NCI-H1092 (cell line): ENCODE measurements around the gene VTCN1.
"Not testable (repeated sequence)": the region's sequence is repeated elsewhere in the genome, so short reads cannot be mapped to it uniquely, and the experiment has no call there.

Experiments
- DNase-seq: peaks from one replicate; lab custom pipeline; 2025; lab: John Stamatoyannopoulos, UW

The VTCN1 gene, protein sequence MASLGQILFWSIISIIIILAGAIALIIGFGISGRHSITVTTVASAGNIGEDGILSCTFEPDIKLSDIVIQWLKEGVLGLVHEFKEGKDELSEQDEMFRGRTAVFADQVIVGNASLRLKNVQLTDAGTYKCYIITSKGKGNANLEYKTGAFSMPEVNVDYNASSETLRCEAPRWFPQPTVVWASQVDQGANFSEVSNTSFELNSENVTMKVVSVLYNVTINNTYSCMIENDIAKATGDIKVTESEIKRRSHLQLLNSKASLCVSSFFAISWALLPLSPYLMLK

DNA sequence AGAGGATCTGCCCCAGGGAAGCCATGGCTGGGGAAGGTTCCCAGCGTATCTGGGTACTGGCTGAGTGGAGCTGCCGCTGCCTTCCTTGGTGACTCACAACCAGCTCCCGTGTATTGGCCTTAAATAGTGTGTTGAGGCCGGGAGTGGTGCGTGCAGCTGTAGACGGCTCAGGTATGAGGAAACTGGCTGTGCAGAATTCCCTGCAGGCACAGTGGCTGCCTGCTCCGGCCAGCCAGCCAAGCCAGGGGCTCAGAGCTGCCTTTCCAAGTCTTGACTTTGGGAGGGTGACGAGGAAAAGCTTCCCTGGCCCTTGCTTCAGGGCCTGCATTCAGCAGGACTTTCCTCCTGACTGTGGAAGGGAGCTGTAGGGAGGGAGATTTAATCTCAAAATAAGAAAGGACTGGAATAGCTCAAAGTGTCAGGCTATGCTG lies at the start of gene VTCN1:
TSS of gene VTCN1 (minus strand) at position 97 of the 431 bp plus-strand sequence. CDS start at position 25, 72 bp downstream.
- no peak for DNase-seq

DNA sequence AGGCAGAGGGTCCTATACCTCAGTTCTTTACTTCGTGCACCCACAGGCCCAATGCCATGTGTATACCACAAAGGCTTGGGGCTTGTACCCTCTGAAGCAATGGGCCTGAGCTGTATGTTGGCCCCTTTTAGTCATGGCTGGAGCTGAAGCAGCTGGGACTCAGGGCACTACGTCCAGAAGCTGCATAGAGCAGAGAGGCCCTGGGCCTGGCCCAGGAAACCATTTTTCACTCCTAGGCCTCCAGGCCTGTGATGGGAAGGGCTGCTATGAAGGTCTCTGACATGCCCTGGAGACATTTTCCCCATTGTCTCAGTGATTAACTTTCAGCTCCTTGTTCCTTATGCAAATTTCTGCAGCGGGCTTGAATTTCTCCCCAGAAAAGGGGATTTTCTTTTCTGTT lies 48.1 kb upstream of the VTCN1 start:
- no peak for DNase-seq

DNA sequence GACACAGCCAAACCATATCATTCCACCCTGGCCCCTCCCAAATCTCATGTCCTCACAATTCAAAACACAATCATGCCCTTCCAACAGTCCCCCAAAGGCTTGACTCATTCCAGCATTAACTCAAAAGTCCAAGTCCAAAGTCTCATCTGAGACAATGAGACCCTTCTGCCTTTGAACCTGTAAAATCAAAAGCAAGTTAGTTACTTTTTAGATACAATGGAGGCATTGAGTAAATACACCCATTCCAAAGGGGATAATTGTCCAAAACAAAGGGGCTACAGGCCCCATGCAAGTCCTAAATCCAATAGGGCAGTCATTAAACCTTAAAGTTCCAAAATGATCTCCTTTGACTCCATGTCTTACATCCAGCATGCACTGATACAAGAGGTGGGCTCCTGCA lies 47.3 kb upstream of the VTCN1 start:
- DNase-seq = not testable (repeated sequence)

DNA sequence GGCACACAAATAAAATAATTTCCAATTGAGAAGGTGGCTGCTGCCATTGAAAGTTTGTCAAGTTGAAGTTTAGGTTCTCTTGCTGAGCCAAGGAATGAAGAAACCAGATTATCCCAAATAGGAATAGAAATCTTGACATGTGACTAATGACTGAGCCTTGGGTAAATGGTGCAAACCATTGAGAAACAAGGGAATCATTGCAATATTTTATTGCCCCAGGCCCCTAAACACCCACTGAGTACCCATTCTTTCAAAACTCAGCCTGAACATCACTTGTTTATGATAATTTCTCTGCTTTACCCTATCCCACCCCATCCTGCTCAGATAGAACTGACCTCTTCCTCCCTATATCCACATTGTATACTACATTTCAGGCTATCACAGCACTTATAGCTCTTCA lies 46.6 kb upstream of the VTCN1 start:
- no peak for DNase-seq

DNA sequence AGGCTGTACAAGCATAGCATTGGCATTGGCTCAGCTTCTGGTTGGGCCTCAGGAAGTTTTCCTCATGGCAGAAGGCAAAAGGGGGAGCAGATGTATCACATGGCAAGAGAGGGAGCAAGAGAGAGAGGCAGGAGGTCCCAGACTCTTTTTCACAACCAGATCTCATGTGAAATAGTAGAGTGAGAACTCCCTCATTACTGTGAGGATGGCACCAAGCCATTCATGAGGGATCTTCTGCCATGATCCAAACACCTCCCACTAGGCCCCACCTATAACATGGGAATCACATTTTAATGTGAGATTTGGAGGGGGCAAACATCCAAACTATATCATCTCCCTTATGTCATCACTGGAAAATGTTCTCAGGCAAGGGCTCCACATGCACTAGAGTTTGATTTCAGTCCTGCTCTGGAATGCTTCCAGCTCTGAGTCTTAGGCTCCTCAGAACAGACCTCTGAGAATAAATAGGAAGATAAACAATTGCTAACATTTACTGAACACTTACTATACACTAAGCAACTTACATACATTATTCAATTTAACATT lies 39.4 kb upstream of the VTCN1 start:
- DNase-seq = no peak

DNA sequence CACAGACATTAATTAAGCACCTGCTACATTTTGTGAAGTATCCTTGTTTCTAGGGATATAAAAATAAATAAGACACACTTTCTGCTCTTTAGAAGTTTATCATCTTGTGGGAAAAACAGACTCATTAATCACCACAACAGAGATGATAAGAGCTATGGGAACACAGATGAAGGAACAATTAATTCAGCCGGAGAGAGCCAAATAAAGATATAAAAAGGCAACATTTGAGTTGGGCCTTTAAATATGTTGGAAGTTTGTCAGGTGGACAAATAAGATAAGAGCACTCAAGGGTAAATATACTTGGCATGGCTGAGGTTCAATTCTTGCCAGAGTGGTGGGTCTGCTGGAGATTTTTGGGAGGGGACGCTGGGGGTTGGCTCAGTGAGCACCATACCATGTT lies 34.2 kb upstream of the VTCN1 start:
- DNase-seq = no peak

DNA sequence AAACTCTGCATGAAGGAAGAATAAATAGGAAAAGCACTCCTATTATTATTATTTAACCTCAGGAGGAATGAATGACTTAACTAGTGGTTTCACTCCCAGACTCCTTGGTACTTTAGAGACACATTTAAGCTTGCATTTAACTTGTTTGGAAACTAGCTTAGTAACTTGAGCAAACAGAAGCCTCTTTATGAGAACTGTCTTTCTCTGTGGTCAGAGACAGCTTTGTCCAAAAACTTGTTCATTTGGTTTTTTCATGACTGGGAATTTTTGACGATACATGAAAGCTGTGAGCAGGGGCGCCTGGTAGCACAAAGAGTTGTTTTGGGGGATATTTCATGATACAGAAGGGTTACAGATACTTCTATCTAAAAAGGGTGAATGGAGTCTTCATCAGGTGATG lies 33.6 kb upstream of the VTCN1 start:
- no peak for DNase-seq

DNA sequence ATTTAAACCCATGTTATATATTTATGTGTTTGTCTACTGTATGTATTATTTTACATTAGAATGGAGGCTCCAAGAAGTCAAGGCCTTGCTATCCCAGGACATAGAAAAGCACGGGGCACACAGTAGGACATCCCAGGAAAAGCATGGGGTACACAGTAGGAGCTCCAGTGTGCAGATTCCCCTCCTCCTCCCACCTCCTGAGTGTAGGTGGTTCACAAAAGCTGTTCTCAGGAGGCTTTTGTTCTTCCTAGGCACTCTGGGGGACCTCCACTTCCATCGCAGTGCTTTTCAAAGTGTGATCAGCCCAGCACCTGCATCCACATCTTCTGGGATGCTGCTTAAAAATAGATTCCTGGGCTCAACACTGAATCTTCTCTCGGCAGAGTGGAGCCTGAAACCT lies 30.8 kb upstream of the VTCN1 start:
- no peak for DNase-seq

DNA sequence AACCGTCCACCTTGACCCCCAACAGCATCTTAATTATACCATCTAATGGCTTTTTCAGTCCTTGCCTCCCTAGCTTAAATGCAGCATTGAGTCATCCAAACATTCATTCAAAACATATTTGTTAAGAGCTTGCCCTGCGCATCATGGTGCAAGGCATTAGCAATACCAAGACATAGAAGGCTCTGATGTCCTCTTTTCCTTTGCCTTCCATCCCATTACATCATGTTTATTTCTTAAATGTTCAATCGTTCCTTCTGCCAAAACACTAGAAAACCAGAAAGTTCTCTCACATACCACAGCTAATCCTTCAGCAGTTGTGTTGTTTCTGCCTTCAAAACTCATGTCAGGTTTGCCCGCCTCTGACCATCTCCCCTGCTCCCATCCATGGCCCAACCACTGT lies 29.8 kb upstream of the VTCN1 start:
- DNase-seq = no peak

DNA sequence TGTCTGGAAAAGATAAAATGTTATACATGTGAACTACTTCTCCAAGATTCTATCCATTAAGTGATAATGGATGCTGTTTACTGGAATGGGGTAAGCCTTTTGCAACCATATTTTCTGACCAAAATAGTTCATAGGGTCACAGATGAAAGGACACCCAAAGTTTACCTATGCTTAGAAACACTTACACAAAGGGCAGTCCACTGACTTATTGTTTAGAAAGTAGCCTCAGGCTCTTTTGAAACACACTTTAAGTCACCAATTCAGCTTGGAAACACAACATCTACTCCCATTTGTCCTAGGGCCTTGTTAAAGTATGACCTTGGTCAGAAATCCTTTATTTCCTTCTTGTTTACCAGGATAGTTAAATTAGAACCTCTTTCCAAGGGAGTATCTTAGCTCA lies 28.7 kb upstream of the VTCN1 start:
- DNase-seq = no peak

DNA sequence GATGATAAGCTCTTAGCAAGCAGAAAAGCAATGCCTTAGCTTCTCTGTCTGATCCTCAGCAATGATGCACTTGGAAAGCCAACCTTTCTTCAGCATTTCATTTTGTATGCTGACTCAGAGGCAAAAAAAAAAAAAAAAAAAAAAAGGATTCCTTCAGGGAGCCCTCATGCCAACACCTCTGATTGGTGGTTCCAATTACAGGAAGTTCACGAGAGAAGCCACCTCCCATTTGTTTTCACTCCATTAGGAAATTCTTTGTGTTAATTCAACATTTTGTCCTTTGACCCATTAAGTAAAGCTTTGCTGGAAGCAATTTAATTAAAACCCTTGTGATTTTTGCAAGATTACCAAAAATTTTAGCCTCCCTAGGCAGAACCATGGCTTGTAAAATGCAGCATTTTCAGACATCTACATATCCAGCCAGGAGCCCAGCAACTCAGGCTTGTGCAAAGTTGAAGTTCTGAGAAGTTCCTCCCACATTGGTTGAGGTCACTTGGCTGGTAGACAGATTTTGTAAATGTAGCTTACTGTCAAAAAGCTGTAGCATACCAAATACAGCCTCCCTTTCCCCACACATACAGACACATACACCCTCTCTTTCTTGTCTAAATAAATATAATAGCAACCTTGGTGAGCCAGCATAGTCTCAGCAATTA lies 27.1 kb upstream of the VTCN1 start:
- no peak for DNase-seq

DNA sequence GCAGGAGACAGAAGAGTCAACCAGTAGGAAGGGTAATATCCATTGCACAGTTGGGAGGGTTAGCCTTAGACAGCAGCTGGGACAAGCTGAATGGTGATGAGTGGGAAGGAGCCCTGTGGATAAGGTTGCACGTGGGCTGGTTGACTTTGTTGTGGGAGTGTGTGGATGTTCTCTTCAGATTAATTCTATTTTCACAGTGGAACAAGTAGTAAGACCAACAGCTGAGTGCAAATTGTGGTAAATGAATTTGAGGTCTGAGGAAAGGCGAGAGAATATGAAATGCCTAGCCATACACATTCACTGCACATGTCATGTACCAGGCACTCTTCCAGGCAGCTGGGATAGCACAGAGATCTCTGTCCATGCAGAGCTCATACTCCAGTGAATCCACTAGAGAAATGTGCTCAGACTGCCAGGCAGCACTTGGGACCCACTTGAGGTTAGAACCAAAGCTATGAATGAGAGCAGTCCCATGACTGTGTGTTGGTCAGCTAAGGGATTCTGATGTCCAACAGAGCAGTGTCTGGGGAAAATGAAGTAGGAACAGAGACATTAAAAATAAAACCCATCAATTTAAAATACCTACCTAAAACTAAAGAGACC lies 25.2 kb upstream of the VTCN1 start:
- DNase-seq = no peak

DNA sequence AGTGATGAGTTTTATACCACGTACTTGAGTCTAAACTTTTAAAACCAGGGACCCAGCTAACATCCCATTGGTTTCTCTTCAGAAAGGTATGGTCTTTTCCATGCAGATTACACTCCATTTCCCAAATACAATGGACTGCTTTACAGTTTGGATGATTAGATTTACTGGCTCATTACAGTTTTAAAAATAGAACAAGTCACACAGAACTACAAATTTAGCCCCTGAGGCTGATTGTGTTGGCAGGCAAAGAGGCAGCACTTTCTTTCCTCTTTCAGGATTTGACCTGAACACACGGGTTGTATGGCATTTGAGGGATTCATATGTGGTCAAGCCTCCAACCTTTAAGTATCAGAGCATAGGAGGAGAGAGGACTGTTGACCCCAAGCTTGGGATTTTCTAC lies 21.8 kb upstream of the VTCN1 start:
- no peak for DNase-seq

DNA sequence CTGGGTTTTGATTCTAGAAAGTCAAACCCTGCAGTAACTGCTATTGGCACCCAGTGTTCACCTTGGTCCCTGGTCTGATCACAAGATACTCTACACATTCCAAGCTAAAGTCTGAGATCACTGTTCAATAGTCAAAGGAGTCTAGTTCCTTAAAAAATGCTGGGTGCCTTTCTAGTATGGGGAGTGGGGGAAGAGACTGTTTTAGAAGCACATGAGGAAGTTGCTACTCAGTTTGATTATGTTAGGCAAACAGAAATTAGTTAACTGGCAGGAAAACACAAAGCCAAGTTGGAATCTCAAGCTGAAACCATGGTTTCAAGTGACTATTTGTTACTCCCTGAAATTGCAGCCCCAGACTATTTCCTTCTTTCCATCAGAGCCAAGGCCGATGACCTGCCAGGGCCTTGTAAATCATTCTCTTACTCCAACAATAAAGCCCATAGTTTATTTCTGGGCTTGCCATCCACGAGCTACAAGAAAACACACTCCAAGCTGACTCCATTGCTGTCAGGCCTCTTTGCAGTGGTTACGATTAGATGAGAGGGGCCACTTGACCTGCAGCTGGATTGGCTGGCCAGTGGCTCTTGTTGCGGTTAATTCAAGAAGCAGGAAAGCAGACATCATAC lies 21.1 kb upstream of the VTCN1 start:
- no peak for DNase-seq

DNA sequence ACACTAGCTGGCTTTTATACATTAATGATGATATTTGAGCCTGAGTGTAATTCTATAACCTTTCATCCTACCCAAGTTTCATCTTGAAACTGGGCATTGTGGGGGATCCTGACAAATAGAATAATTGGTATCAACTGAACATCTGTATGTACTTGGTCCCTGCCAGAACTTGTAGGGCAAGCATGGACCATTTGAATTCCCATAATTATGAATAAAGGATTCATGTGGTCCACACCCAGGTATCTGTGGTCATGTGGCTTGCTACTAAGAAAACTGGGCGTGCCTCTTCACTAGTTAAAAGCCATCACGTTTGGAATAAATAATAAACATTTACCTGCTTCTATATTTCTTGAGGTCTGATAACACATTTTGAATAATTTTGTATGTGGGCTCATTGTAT lies 20.6 kb upstream of the VTCN1 start:
- no peak for DNase-seq

DNA sequence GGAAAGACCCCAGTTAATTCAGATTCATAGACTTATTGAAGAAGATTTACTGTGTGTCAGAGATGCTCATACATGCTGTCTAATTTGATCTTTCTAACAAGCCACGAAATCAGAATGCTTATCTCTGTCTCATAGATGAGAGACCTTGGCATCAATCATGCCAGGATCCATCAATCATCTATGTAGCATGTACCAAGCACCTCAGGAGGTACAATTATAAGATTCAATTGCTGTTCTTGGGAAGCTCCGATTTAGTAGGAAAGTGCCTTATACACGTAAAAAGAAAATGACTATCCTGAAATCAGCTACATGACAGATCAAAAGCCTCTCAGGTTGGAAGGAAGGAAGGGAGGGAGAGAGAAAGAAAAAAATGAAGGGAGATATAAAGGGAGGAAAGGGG lies 18.5 kb upstream of the VTCN1 start:
- no peak for DNase-seq

DNA sequence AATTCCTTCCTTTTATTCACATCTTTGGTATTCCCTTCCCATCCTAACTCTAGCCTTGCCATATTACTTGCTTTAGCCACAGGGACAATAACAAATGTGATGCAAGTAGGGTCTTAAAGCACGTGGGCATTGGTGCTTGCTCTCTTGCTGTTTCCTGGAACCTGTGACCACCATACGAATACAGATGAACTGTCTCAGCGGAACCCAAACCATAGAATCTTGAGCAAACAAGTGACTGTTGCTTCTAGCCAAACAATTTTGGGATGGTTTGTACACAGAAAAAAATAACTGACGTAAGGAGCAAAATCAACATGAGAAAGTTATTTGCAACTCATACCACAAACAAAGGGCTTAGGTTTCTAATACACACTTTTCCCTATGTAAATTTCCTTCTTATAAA lies 15.2 kb upstream of the VTCN1 start:
- no peak for DNase-seq

DNA sequence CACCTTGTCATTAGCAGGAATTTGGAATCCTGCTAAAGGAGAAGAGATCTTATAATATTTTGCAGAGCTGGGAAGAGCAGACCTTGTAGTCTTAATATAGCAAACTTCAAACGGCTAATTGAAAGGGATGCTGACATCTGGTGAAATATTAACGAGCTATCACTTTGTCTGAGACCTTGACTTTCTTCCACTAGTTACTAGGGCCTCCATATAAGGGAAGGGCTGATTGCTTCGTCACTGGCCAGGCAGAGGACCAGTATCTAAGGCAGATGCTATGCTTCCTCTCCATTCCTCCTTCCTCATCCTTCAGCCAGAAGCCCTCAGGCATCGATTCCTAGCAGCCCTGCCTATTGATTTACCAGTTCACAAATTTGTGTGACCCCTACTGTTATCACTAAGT lies 6.0 kb upstream of the VTCN1 start:
- no peak for DNase-seq

DNA sequence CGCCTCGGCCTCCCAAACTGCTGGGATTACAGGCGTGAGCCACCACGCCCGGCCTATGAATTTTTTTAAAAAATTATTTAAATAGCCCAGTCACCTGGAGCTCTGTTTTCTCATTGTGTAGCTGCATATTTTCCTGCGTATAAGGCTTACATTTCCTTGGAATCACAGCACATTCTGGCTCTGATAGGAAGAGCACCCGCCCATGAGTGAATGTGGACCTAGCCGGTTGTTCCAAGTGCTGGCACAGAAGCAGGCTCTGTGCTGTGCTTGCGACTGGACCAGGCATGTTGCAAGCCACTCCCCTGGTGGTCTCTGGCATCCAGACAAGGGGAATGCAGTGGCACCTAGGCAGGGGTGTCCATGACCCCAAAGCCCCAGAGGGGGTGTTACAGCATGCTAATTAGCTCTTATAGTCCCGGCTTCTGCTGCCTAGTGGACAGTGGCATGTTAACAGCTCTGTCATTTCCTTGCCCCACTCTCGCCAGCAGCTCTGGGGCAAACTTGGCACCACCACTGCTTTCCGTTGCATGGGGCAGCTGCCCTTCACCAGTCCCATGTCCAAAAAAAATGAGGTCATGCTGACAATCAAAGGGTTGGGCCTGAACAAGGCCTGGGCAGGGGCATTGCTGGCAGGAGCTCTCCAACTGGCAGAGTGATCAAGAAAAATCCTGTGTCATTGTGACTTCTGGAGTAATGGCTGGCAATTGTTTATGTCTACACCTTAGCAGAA lies 5.2 kb upstream of the VTCN1 start:
- no peak for DNase-seq

DNA sequence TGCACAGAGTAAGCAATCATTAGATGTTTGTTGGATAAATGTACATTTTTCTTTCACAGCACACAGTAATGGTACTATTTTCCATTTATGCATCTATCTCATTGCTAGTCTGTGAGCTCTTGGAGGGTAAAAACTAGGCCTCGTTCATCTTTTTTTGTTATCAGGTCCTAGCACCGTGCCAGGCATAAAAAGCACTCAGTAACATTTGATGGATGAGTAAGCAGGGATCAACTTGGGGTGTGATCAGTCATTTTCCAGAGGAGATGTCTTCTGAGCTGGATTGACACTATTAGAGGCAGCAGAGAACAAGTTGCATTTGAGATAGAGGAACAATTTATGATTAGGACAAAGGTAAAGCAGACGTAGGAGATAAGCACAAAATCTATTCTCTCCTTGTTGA lies 4.3 kb upstream of the VTCN1 start:
- no peak for DNase-seq

DNA sequence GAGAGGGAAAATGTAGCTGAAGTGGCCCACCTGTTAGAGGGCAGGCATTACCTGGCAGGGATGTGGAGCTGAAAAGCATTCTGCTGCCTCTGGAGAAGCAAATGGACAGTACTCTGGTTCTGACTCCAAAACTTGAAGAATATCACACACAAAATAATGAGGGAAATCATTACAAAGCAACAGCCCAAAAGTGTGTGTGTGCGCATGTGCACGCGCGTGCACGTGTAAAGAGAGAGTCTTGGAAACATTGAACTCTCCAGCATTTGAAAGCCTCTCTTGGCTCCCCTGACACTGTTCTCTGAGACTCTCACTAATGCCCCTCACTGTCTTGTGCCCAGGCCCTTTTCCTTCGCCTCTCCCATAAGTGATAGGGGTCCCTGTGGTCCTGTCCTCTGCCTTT lies 2.3 kb upstream of the VTCN1 start:
- DNase-seq = no peak

DNA sequence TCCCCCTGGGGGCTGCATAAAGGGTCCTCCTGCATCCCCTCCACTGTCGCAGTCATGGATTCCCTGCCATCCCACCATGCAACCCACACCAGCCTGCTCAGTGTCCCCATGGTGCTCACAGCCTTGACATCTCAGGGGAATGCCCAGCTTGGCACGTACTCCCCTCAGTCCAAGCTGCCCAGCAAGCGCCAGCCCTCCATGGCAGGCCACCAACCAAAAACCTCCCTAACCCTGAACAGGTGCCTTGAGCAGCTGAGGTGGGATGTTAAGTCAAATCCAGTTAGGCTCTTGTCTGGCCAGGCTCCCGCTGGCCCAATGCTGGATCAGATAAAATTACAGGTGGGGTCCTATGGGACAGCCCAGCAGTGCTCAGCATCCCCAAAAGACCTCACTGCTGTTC lies 341 bp downstream of the VTCN1 start:
- no peak for DNase-seq
